GM12874 (cell line): ENCODE data around the gene PNPLA2.

Source experiments
- CTCF ChIP-seq: IDR thresholded peaks from 2 replicates; pipeline ENCODE4 v1.5.1; 2011; ENCODE audit warnings: low read depth, mild to moderate bottlenecking, control low read depth, low read length, moderate library complexity; ENCODE audit not compliant: insufficient read depth

Gene PNPLA2

GRCh38 chr11:867856-868358 is 49.2 kb downstream of the PNPLA2 start:
- TF ChIP-seq CTCF: no peak

GRCh38 chr11:868394-868793 is 49.7 kb downstream of the PNPLA2 start:
- TF ChIP-seq CTCF: no peak

- no peak for TF ChIP-seq CTCF
Observed at GRCh38 chr11:868802-869201, 50.1 kb downstream of the PNPLA2 start.

GRCh38 chr11:869399-870126 is 50.8 kb downstream of the PNPLA2 start:
- TF ChIP-seq CTCF: no peak

GRCh38 chr11:870127-870413 is 51.4 kb downstream of the PNPLA2 start:
- TF ChIP-seq CTCF: no peak

GRCh38 chr11:870418-870817 is 51.7 kb downstream of the PNPLA2 start:
- no peak for TF ChIP-seq CTCF

GRCh38 chr11:871472-871871 is 52.8 kb downstream of the PNPLA2 start:
- TF ChIP-seq CTCF: no peak
